KG1 (cell line): ENCODE measurements around the gene CCDC89.

Source experiments
- DNase-seq: peaks from one replicate; lab custom pipeline; 2025; lab: John Stamatoyannopoulos, UW

CCDC89 gene

GRCh38 chr11:85652786-85653447 lies 33.1 kb downstream of the CCDC89 start:
- DNase-seq, result no peak

DNA sequence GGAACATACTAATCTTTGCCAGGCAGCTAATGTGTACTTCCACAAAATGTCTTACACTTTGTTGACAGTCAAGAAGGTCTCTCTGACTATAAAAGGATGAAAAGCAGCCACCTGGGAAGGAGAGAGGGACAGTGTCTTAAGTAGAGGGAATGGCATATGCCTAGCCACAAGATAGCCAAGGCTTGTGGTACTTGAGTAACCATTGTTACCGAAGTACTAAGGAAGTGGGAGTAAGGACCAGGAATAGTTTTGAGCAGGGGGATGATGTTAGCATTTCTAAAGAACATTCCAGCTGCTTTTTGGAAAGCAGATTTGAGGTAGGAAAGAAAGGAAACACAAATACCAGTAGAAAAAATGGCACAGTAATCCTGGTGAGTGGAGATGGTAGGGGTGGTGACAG lies 34.9 kb downstream of the CCDC89 start:
- no peak for DNase-seq

DNA sequence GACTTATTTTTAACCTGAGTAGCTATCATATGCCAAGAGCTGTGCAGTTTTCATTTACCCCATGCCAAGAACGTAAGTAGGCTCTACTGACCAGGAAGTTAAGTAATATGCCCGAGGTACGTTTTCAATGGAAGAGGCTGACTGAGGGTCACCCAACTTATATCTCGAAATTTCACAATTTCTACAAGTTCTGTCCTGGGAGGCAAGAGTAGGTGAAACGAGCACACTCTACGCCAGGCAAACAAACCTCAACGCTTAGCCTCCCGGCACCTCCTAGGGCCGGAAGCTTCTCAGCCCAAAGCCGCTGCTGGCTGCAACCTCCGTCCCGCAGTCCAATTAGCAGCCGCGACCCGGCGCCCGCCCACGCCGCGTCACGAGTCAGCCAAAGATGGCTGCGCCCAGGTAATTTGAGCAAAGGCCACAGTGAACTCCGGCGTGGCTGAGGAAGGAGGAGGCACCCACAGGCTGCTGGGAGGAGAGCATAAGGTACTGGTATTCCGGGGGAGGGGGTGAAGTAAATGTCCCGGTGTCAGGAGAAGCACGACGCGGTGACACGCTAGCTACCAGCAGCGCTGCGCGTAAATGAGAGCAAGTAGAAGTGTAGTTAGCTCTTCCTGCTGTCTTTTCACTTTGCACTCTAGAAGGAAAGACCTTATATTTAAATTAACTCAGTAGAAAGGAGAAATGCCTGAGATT lies 38.2 kb downstream of the CCDC89 start, which contains the start of gene TMEM126A:
TMEM126A (plus strand) TSS at position 364 of the 696 bp plus-strand sequence. CDS start 2,289 bp downstream, outside the sequence.
- DNase-seq, result peak; percentile 90

GRCh38 chr11:85647078-85647477 lies 38.9 kb downstream of the CCDC89 start:
- no peak for DNase-seq

- no peak for DNase-seq
Measured at GRCh38 chr11:85643191-85643614, 42.8 kb downstream of the CCDC89 start.

GRCh38 chr11:85634747-85635146 lies 51.2 kb downstream of the CCDC89 start:
- DNase-seq, result no peak
